Fibroblast of skin of scalp (primary cell): ENCODE data around the gene DPH6. TPM values are rescaled to one million over a fixed set of nuclear protein-coding genes. Genes with fewer than 3 reads are reported as not detected.
"Not testable (repeated sequence)": the region's sequence is repeated elsewhere in the genome, so short reads cannot be mapped to it uniquely, and the experiment has no call there.

Experiments used
- DNase-seq: peaks from one replicate; pipeline ENCODE4 v3.0.0-alpha.2; 2013
- polyA plus RNA-seq, 2 experiments: library from polyadenylated mRNA; unstranded; fragments of 120-200 nt; gene quantifications; one replicate each; pipeline ENCODE4 v1.2.1, GENCODE V29; 2013; ENCODE audit not compliant: insufficient read length in 2 of 2

DPH6 gene
- polyA plus RNA-seq (2013, experiment 1 of 2; ENCODE audit: insufficient read length) = 8.8 TPM
- polyA plus RNA-seq (2013, experiment 2 of 2; ENCODE audit: insufficient read length) = 9.2 TPM

- peak; percentile 85 for DNase-seq
Measured at GRCh38 chr15:35545824-35546510, at the start of gene DPH6. Gene DPH6, minus strand, starts transcription at chr15:35546165. Its CDS starts 24 bp downstream, at chr15:35546141.

GRCh38 chr15:35595656-35596055 is 49.7 kb upstream of the DPH6 start:
- no peak for DNase-seq

- not testable (repeated sequence) for DNase-seq
Measured at GRCh38 chr15:35591987-35592386, 46.0 kb upstream of the DPH6 start.

GRCh38 chr15:35583863-35584528 is 38.0 kb upstream of the DPH6 start:
- DNase-seq = no peak

- no peak for DNase-seq
Measured at GRCh38 chr15:35580606-35581005, 34.6 kb upstream of the DPH6 start.

GRCh38 chr15:35567392-35567791 is 21.4 kb upstream of the DPH6 start:
- no peak for DNase-seq

- DNase-seq = no peak
Measured at GRCh38 chr15:35566991-35567390, 21.0 kb upstream of the DPH6 start.

- no peak for DNase-seq
Measured at GRCh38 chr15:35565901-35566300, 19.9 kb upstream of the DPH6 start.

- DNase-seq = no peak
Measured at GRCh38 chr15:35562641-35563040, 16.7 kb upstream of the DPH6 start.

GRCh38 chr15:35561308-35561707 is 15.3 kb upstream of the DPH6 start:
- no peak for DNase-seq

GRCh38 chr15:35560870-35561269 is 14.9 kb upstream of the DPH6 start:
- no peak for DNase-seq

- no peak for DNase-seq
Measured at GRCh38 chr15:35560258-35560657, 14.3 kb upstream of the DPH6 start.

- no peak for DNase-seq
Measured at GRCh38 chr15:35559683-35560082, 13.7 kb upstream of the DPH6 start.

- peak; percentile 75 for DNase-seq
Measured at GRCh38 chr15:35557544-35557943, 11.6 kb upstream of the DPH6 start.

- DNase-seq = no peak
Measured at GRCh38 chr15:35557012-35557411, 11.0 kb upstream of the DPH6 start.

GRCh38 chr15:35555244-35555643 is 9.3 kb upstream of the DPH6 start:
- no peak for DNase-seq

GRCh38 chr15:35550957-35551356 is 5.0 kb upstream of the DPH6 start:
- no peak for DNase-seq

GRCh38 chr15:35549567-35549966 is 3.6 kb upstream of the DPH6 start:
- DNase-seq = no peak

GRCh38 chr15:35548435-35548834 is 2.5 kb upstream of the DPH6 start:
- peak; percentile 14 for DNase-seq

- DNase-seq = no peak
Measured at GRCh38 chr15:35547775-35548364, 1.9 kb upstream of the DPH6 start.

GRCh38 chr15:35546511-35547381 is 781 bp upstream of the DPH6 start:
- no peak for DNase-seq

GRCh38 chr15:35545316-35545823 is 595 bp downstream of the DPH6 start:
- peak; percentile 59 for DNase-seq

GRCh38 chr15:35540885-35541284 is 5.1 kb downstream of the DPH6 start:
- peak; percentile 75 for DNase-seq
